H1 (cell line): Measurements from ENCODE around the gene NELL2. TPM values are rescaled to one million over a fixed set of nuclear protein-coding genes. Genes with fewer than 3 reads are reported as not detected.

ENCODE experiments used
- CTCF ChIA-PET: fragments of 300-600 bp; sonication (Branson Sonifier 250); formaldehyde crosslinking; loops from one replicate; lab custom pipeline; 2021; ENCODE audit not compliant: partially characterized antibody; lab: Charles Lee
- POLR2A ChIA-PET: fragments of 300-600 bp; sonication (Branson Sonifier 250); formaldehyde crosslinking; loops from one replicate; lab custom pipeline; 2021; ENCODE audit warnings: inconsistent platforms; ENCODE audit not compliant: partially characterized antibody; lab: Charles Lee
- DNase-seq, 2 experiments: peaks; one replicate each; pipeline versions ENCODE4 v3.0.0 to v3.0.0-alpha.2; 2010 to 2022; ENCODE audit warnings: low spot score in 2 of 2, low read depth in 1 of 2, mixed read lengths in 1 of 2
- FAIRE-seq: peaks from 2 replicates; lab custom pipeline; 2011; peaks lifted over from hg19 to GRCh38; lab: Jason Lieb, UNC
- H2AFZ ChIP-seq: 2 replicates; pipeline ENCODE4 v1.8.1; 2012; ENCODE audit warnings: low read length, inconsistent platforms
- H2AK5ac ChIP-seq: 2 replicates; pipeline ENCODE4 v1.6.1; 2013; ENCODE audit warnings: low read depth, low read length
- H2BK120ac ChIP-seq: replicated peaks from 2 replicates; pipeline ENCODE3; 2013; ENCODE audit warnings: low read depth, low read length, inconsistent platforms
- H2BK12ac ChIP-seq: 2 replicates; pipeline ENCODE4 v1.6.1; 2013; ENCODE audit warnings: low read depth, low read length
- H2BK15ac ChIP-seq: 2 replicates; pipeline ENCODE4 v1.6.1; 2013; ENCODE audit warnings: low read length
- H2BK20ac ChIP-seq: 2 replicates; pipeline ENCODE4 v1.6.1; 2013; ENCODE audit warnings: low read length
- H2BK5ac ChIP-seq: 2 replicates; pipeline ENCODE4 v1.6.1; 2013; ENCODE audit warnings: low read depth, low read length
- H3K14ac ChIP-seq: 2 replicates; pipeline ENCODE4 v1.6.1; 2013; ENCODE audit warnings: inconsistent platforms; ENCODE audit not compliant: insufficient read length
- H3K18ac ChIP-seq: 2 replicates; pipeline ENCODE4 v1.6.1; 2013; ENCODE audit warnings: low read length; ENCODE audit errors: extremely low read depth
- H3K23ac ChIP-seq: 2 replicates; pipeline ENCODE4 v1.6.1; 2013; ENCODE audit warnings: inconsistent platforms; ENCODE audit not compliant: insufficient read length
- H3K23me2 ChIP-seq: 2 replicates; pipeline ENCODE4 v1.6.1; 2013; ENCODE audit warnings: low read depth, low read length
- H3K27ac ChIP-seq: 2 replicates; pipeline ENCODE4 v1.6.1; 2011; ENCODE audit warnings: low read depth, low read length, inconsistent platforms
- H3K27me3 ChIP-seq, 4 experiments: replicated peaks in 1 of 4; 1 replicate in 1 of 4; 2 replicates in 3 of 4; pipeline versions ENCODE4 v1.6.1 to v1.8.1; 2011 to 2013; ENCODE audit warnings: low read length in 3 of 4, mild to moderate bottlenecking in 3 of 4, inconsistent platforms in 2 of 4, mixed read lengths in 2 of 4, moderate library complexity in 1 of 4; ENCODE audit not compliant: control insufficient read depth in 3 of 4, insufficient read depth in 3 of 4; ENCODE audit errors: extremely low read depth in 1 of 4
- H3K36me3 ChIP-seq, 4 experiments: 2 replicates each; pipeline versions ENCODE4 v1.6.1 to v1.8.1; 2011 to 2013; ENCODE audit warnings: mild to moderate bottlenecking in 4 of 4, low read length in 3 of 4, moderate library complexity in 2 of 4, control low read depth in 1 of 4, inconsistent platforms in 1 of 4; ENCODE audit not compliant: insufficient read depth in 4 of 4, control insufficient read depth in 2 of 4
- H3K4ac ChIP-seq: replicated peaks from 2 replicates; pipeline ENCODE3; 2013; ENCODE audit warnings: low read length, low read depth, mixed read lengths, inconsistent platforms; ENCODE audit not compliant: insufficient read length
- H3K4me1 ChIP-seq, 4 experiments: replicated peaks in 1 of 4; 1 replicate in 1 of 4; 2 replicates in 3 of 4; pipeline versions ENCODE4 v1.6.1 to v1.8.1; 2011 to 2013; ENCODE audit warnings: low read length in 3 of 4, inconsistent platforms in 2 of 4, mixed read lengths in 1 of 4; ENCODE audit not compliant: insufficient read depth in 4 of 4, control insufficient read depth in 3 of 4
- H3K4me2 ChIP-seq, 2 experiments: 2 replicates each; pipeline versions ENCODE4 v1.6.1 to v1.8.1; 2011 to 2013; ENCODE audit warnings: low read depth in 2 of 2, low read length in 2 of 2, control low read depth in 1 of 2, inconsistent platforms in 1 of 2, mild to moderate bottlenecking in 1 of 2; ENCODE audit not compliant: insufficient read depth in 1 of 2
- H3K4me3 ChIP-seq, 4 experiments: fragments of 200-600, 300-600 bp in 1 of 4; sonication (generic), shearing (Covaris generic), sonication (Bioruptor Twin) in 1 of 4; 2 replicates each; pipeline versions ENCODE4 v1.5.1 to v1.8.1; 2011 to 2016; ENCODE audit warnings: low read length in 4 of 4, low read depth in 3 of 4, control low read depth in 2 of 4, inconsistent platforms in 2 of 4, mild to moderate bottlenecking in 2 of 4, mixed read lengths in 1 of 4, moderate library complexity in 1 of 4; ENCODE audit not compliant: insufficient read depth in 2 of 4; ENCODE audit errors: extremely low read depth in 1 of 4
- H3K56ac ChIP-seq: replicated peaks from 2 replicates; pipeline ENCODE3; 2013; ENCODE audit warnings: low read depth, mild to moderate bottlenecking, mixed read lengths, low read length, inconsistent platforms; ENCODE audit not compliant: insufficient read length
- H3K79me1 ChIP-seq: 2 replicates; pipeline ENCODE4 v1.6.1; 2013; ENCODE audit warnings: low read depth, low read length, control low read depth
- H3K79me2 ChIP-seq, 2 experiments: 2 replicates each; pipeline versions ENCODE4 v1.6.1 to v1.8.1; 2012 to 2013; ENCODE audit warnings: low read length in 2 of 2, mild to moderate bottlenecking in 2 of 2, inconsistent platforms in 1 of 2; ENCODE audit not compliant: insufficient read depth in 2 of 2, control insufficient read depth in 1 of 2
- H3K9ac ChIP-seq, 4 experiments: replicated peaks in 1 of 4; 1 replicate in 1 of 4; 2 replicates in 3 of 4; pipeline versions ENCODE4 v1.6.1 to v1.8.1; 2011 to 2013; ENCODE audit warnings: low read depth in 3 of 4, low read length in 3 of 4, control low read depth in 2 of 4, mild to moderate bottlenecking in 2 of 4, moderate library complexity in 2 of 4, inconsistent platforms in 1 of 4; ENCODE audit errors: extremely low read depth in 1 of 4
- H3K9me3 ChIP-seq, 2 experiments: 2 replicates each; pipeline versions ENCODE4 v1.6.1 to v1.8.1; 2012 to 2013; ENCODE audit warnings: mild to moderate bottlenecking in 2 of 2, moderate library complexity in 2 of 2, control low read depth in 1 of 2, inconsistent platforms in 1 of 2, low read depth in 1 of 2, low read length in 1 of 2, mixed read lengths in 1 of 2; ENCODE audit not compliant: insufficient read depth in 2 of 2
- H4K20me1 ChIP-seq, 2 experiments: replicated peaks in 1 of 2; 2 replicates each; pipeline versions ENCODE3 to v1.8.1; 2011 to 2013; ENCODE audit warnings: inconsistent platforms in 2 of 2, low read length in 2 of 2, mild to moderate bottlenecking in 1 of 2; ENCODE audit not compliant: insufficient read depth in 2 of 2, control insufficient read depth in 1 of 2
- H4K5ac ChIP-seq: 2 replicates; pipeline ENCODE4 v1.6.1; 2013; ENCODE audit warnings: low read length, low read depth, mixed read lengths, inconsistent platforms; ENCODE audit not compliant: insufficient read length
- H4K8ac ChIP-seq: 2 replicates; pipeline ENCODE4 v1.8.0; 2013; ENCODE audit warnings: mild to moderate bottlenecking, moderate library complexity, low read length, inconsistent platforms; ENCODE audit not compliant: insufficient read depth; ENCODE audit errors: extremely low read depth
- H4K91ac ChIP-seq: replicated peaks from 2 replicates; pipeline ENCODE3; 2013; ENCODE audit warnings: low read length, mixed read lengths, inconsistent platforms; ENCODE audit not compliant: insufficient read length
- JUND ChIP-seq: IDR thresholded peaks from 2 replicates; pipeline ENCODE4 v1.6.1; 2011; ENCODE audit warnings: mild to moderate bottlenecking, improper control_type of control experiment, low read length
- KDM1A ChIP-seq: fragments of 200-600, 300-600 bp; sonication (generic); IDR thresholded peaks from 2 replicates; pipeline ENCODE4 v1.7.1; 2016; ENCODE audit warnings: mild to moderate bottlenecking, low read length, borderline replicate concordance
- MAFK ChIP-seq: IDR thresholded peaks from 2 replicates; pipeline ENCODE4 v1.6.1; 2012; ENCODE audit warnings: low read depth, mild to moderate bottlenecking, improper control_type of control experiment, low read length
- RAD21 ChIP-seq, 2 experiments: IDR thresholded peaks in 1 of 2; conservative IDR thresholded peaks in 1 of 2; 2 replicates each; pipeline ENCODE4 v1.6.1; 2011; ENCODE audit warnings: low read depth in 2 of 2, low read length in 2 of 2, improper control_type of control experiment in 1 of 2, inconsistent platforms in 1 of 2, mild to moderate bottlenecking in 1 of 2, moderate library complexity in 1 of 2
- WGBS, 2 experiments: shearing (Covaris generic) in 1 of 2; methylation state at CpG; one replicate each; pipeline versions ENCODE4 v1.1.6 to v1.1.7; 2013 to 2015; ENCODE audit warnings: low lambda C conversion rate in 2 of 2, mixed read lengths in 2 of 2, inconsistent platforms in 1 of 2, low coverage in 1 of 2, missing lambda C conversion rate in 1 of 2; ENCODE audit not compliant: insufficient replicate concordance in 2 of 2, insufficient coverage in 1 of 2, insufficient read length in 1 of 2; ENCODE audit errors: extremely low coverage in 1 of 2, missing lambda C conversion rate in 1 of 2; 5-methylcytosine and 5-hydroxymethylcytosine counted together
- polyA plus RNA-seq, 7 experiments: library from polyadenylated mRNA; depleted of rRNA in 3 of 7; stranded (reverse) in 5 of 7; unstranded in 2 of 7; fragments of >200 nt in 5 of 7; fragments of 200-250 nt in 2 of 7; gene quantifications; 1 replicate in 5 of 7; 2 replicates in 1 of 7; 4 replicates in 1 of 7; pipeline versions ENCODE4 v1.2.1 to v1.2.3, GENCODE V29; 2011 to 2013; ENCODE audit warnings: missing spikeins in 2 of 7, mixed read lengths in 2 of 7
- total RNA-seq: library from RNA; stranded (reverse); fragmentation: NEBNext Ultra II Directional; extraction: Animal tissue kit (Norgen Biotek cat#: 25700); gene quantifications from 2 replicates; pipeline ENCODE4 v1.2.1, GENCODE V29; 2021
- TF ChIP-seq, protein P1 (sequence below): IDR thresholded peaks from 2 replicates; pipeline ENCODE4 v1.6.1; 2011; ENCODE audit warnings: low read depth, mild to moderate bottlenecking, low read length; ENCODE audit not compliant: insufficient read depth
- TF ChIP-seq, protein P2 (sequence below), 3 experiments: IDR thresholded peaks; 1 replicate in 2 of 3; 2 replicates in 1 of 3; pipeline versions ENCODE4 v1.5.1 to v1.6.1; 2011; ENCODE audit warnings: low read length in 3 of 3, mild to moderate bottlenecking in 3 of 3, inconsistent platforms in 2 of 3, low read depth in 1 of 3, moderate library complexity in 1 of 3; ENCODE audit not compliant: insufficient read depth in 1 of 3; ENCODE audit errors: control extremely low read depth in 1 of 3

NELL2 gene
- total and polyA plus RNA-seq, 2 of the 8 experiments (the other 6 are each of a cell fraction or from before 2014, with no cell fraction given): 54.2 to 56.8 TPM

DNA sequence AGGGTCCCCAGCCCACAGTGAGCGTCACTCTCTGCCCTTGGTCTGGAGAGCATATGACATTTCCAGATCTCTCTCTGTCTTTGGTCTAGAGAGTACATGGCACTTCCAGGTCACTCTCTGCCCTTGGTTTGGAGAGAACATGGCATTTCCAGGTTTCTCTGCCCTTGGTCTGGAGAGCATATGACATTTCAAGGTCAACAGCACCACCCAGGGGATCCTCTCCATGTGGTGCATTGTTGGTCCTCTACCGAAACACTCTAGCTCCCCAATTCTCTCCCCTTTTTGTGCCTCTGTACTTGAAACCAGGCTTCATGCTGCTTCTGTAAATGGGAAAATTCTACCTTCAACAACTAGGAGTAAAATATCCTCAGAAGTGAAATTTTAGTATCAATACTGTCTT lies 399.4 kb downstream of the NELL2 start:
- Histone ChIP-seq H2AK5ac (no peak overlapping the region), H2AFZ (no peak overlapping the region), H3K27me3 (no peaks in the 10 kb centered on the region), H3K18ac (no peak overlapping the region), H2BK15ac (no peak overlapping the region), H4K20me1 (no peaks in the 10 kb centered on the region), H3K23me2 (no peaks in the 10 kb centered on the region), H3K23ac (no peak overlapping the region), H3K4ac (no peak overlapping the region), H3K14ac (no peak overlapping the region), H3K4me3 (no peak overlapping the region), H3K79me2 (no peaks in the 10 kb centered on the region), H3K9me3 (peaks cover 31% of the 10 kb centered on the region in 2 experiments), H2BK20ac (no peak overlapping the region), H4K91ac (no peak overlapping the region), H2BK120ac (no peak overlapping the region), H3K56ac (no peak overlapping the region), H3K79me1 (no peaks in the 10 kb centered on the region), H3K27ac (no peak overlapping the region), H2BK5ac (no peak overlapping the region), H3K4me2 (no peak overlapping the region), H4K5ac (no peak overlapping the region), H2BK12ac (no peak overlapping the region), H3K4me1 (no peaks in the 10 kb centered on the region), H4K8ac (no peak overlapping the region), H3K9ac (no peak overlapping the region), H3K36me3 (peaks cover 0 to 3% (median 0%) of the 10 kb centered on the region in 4 experiments; a peak in 2 of 8 replicates)
- POLR2A ChIA-PET: no interaction called here
- FAIRE-seq (no peak), DNase-seq (no peak)
- 87% methylated on average over 2 of the region's 2 CpGs; no CpG with 5 or more reads in 1 of the 2 experiments for WGBS, 2 experiments
- TF ChIP-seq KDM1A (no peak), RAD21 (IDR thresholded peaks at IDR 0.05 in 1 of 2, conservative IDR thresholded peaks at IDR 0.05 in 1 of 2; ENCODE audit: low read depth in 2 of 2, low read length in 2 of 2) (peak; percentile 36 to 45), JUND (no peak), MAFK (no peak)
- TF ChIP-seq, protein P1, sequence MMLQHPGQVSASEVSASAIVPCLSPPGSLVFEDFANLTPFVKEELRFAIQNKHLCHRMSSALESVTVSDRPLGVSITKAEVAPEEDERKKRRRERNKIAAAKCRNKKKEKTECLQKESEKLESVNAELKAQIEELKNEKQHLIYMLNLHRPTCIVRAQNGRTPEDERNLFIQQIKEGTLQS: no peak
- TF ChIP-seq, protein P2, sequence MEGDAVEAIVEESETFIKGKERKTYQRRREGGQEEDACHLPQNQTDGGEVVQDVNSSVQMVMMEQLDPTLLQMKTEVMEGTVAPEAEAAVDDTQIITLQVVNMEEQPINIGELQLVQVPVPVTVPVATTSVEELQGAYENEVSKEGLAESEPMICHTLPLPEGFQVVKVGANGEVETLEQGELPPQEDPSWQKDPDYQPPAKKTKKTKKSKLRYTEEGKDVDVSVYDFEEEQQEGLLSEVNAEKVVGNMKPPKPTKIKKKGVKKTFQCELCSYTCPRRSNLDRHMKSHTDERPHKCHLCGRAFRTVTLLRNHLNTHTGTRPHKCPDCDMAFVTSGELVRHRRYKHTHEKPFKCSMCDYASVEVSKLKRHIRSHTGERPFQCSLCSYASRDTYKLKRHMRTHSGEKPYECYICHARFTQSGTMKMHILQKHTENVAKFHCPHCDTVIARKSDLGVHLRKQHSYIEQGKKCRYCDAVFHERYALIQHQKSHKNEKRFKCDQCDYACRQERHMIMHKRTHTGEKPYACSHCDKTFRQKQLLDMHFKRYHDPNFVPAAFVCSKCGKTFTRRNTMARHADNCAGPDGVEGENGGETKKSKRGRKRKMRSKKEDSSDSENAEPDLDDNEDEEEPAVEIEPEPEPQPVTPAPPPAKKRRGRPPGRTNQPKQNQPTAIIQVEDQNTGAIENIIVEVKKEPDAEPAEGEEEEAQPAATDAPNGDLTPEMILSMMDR (IDR thresholded peaks at IDR 0.05; ENCODE audit: control extremely low read depth in 1 of 3, insufficient read depth in 1 of 3, low read depth in 1 of 3, low read length in 3 of 3): no peak
- CTCF ChIA-PET: interaction anchor here (1.2 to 1.3 kb wide), 2 partner anchors 17 to 24 kb away, joined by 3 read pairs; no protein-coding TSS in a partner anchor
